Ishikawa (cell line): ENCODE results near the gene TMEM219.

Source experiments
- EP300 ChIP-seq: IDR thresholded peaks from 2 replicates; pipeline ENCODE4 v1.6.1; 2012; ENCODE audit warnings: borderline replicate concordance
- FOXM1 ChIP-seq: IDR thresholded peaks from 2 replicates; pipeline ENCODE4 v1.6.1; 2012; ENCODE audit warnings: low read depth, borderline replicate concordance
- MAX ChIP-seq: IDR thresholded peaks from 2 replicates; pipeline ENCODE4 v1.6.1; 2012

- TF ChIP-seq FOXM1 (no peak), MAX (no peak), EP300 (no peak)
These were observed 26.6 kb downstream of the TMEM219 start for GRCh38 chr16:29988346-29989075.
